SK-N-SH (cell line): Measurements from ENCODE around the gene MTF2.

ENCODE experiments used
- CTCF ChIP-seq: fragments of 200-600 bp; sonication (generic); IDR thresholded peaks from 2 replicates; pipeline ENCODE4 v1.6.1; 2017; ENCODE audit warnings: antibody characterized with exemption, mild to moderate bottlenecking, moderate library complexity
- EZH2phosphoT487 ChIP-seq: fragments of 200-600 bp; sonication (generic); IDR thresholded peaks from 2 replicates; pipeline ENCODE4 v1.6.1; 2017; ENCODE audit warnings: low read depth, mixed run types, mild to moderate bottlenecking, antibody characterized with exemption, moderate library complexity, borderline replicate concordance
- JUND ChIP-seq: IDR thresholded peaks from 2 replicates; pipeline ENCODE4 v1.4.0; 2012
- POLR2AphosphoS5 ChIP-seq: IDR thresholded peaks from 2 replicates; pipeline ENCODE4 v1.6.1; 2012; ENCODE audit warnings: low read depth, low read length
- TAF1 ChIP-seq: IDR thresholded peaks from 2 replicates; pipeline ENCODE4 v1.6.1; 2012; ENCODE audit warnings: low read depth, mild to moderate bottlenecking, low read length, moderate library complexity, borderline replicate concordance
- TCF12 ChIP-seq: IDR thresholded peaks from 2 replicates; pipeline ENCODE4 v1.4.0; 2012
- TF ChIP-seq, protein P1 (sequence below): IDR thresholded peaks from 2 replicates; pipeline ENCODE4 v1.4.0; 2012; ENCODE audit warnings: low read depth
- TF ChIP-seq, protein P2 (sequence below): fragments of 150-350 bp; IDR thresholded peaks from 2 replicates; pipeline ENCODE4 v1.6.1; 2017; ENCODE audit warnings: antibody characterized with exemption, low read length, low read depth, borderline replicate concordance
- TF ChIP-seq, protein P3 (sequence below): IDR thresholded peaks from 2 replicates; pipeline ENCODE4 v1.6.1; 2012; ENCODE audit warnings: mild to moderate bottlenecking, low read depth, low read length, moderate library complexity

DNA sequence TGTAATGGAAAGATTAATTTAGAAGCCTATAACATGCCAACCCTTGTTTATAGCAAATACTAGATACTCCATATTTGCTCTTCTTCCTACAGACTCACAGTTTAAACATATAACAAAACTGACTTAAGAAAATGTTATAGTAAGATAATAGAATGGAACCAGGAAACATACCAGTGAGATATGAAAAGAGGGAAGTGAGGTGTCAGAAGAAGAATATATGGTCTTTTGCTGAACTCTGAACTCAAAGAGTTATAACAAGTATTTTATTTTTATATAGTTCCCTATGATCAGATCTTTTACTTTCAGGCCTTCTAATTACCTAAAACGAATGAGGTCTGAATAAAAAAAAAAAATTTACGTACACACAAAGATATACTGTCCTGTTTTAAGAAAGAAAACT, 80.3 kb downstream of the MTF2 start:
- no peak for TF ChIP-seq CTCF
- TF ChIP-seq JUND: no peak
- no peak for TF ChIP-seq EZH2phosphoT487
- TF ChIP-seq, protein P1, sequence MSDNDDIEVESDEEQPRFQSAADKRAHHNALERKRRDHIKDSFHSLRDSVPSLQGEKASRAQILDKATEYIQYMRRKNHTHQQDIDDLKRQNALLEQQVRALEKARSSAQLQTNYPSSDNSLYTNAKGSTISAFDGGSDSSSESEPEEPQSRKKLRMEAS: no peak
- TF ChIP-seq TCF12: no peak
- TF ChIP-seq, protein P2, sequence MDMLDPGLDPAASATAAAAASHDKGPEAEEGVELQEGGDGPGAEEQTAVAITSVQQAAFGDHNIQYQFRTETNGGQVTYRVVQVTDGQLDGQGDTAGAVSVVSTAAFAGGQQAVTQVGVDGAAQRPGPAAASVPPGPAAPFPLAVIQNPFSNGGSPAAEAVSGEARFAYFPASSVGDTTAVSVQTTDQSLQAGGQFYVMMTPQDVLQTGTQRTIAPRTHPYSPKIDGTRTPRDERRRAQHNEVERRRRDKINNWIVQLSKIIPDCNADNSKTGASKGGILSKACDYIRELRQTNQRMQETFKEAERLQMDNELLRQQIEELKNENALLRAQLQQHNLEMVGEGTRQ: no peak
- TF ChIP-seq POLR2AphosphoS5: no peak
- no peak for TF ChIP-seq TAF1
- TF ChIP-seq, protein P3, sequence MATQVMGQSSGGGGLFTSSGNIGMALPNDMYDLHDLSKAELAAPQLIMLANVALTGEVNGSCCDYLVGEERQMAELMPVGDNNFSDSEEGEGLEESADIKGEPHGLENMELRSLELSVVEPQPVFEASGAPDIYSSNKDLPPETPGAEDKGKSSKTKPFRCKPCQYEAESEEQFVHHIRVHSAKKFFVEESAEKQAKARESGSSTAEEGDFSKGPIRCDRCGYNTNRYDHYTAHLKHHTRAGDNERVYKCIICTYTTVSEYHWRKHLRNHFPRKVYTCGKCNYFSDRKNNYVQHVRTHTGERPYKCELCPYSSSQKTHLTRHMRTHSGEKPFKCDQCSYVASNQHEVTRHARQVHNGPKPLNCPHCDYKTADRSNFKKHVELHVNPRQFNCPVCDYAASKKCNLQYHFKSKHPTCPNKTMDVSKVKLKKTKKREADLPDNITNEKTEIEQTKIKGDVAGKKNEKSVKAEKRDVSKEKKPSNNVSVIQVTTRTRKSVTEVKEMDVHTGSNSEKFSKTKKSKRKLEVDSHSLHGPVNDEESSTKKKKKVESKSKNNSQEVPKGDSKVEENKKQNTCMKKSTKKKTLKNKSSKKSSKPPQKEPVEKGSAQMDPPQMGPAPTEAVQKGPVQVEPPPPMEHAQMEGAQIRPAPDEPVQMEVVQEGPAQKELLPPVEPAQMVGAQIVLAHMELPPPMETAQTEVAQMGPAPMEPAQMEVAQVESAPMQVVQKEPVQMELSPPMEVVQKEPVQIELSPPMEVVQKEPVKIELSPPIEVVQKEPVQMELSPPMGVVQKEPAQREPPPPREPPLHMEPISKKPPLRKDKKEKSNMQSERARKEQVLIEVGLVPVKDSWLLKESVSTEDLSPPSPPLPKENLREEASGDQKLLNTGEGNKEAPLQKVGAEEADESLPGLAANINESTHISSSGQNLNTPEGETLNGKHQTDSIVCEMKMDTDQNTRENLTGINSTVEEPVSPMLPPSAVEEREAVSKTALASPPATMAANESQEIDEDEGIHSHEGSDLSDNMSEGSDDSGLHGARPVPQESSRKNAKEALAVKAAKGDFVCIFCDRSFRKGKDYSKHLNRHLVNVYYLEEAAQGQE: no peak
